GM18873 (cell line): ENCODE data around the gene GGTLC3.
"Not testable (repeated sequence)": the region's sequence is repeated elsewhere in the genome, so short reads cannot be mapped to it uniquely, and the experiment has no call there.

ENCODE experiments used
- ATAC-seq: cut with Tn5 transposase; IDR thresholded peaks from one replicate; pipeline ENCODE4 v1.9.1; 2021; ENCODE audit warnings: mild to moderate bottlenecking, moderate library complexity, moderate number of reproducible peaks; ENCODE audit not compliant: unreplicated experiment, low FRiP score

GGTLC3 gene

GRCh38 chr22:18522762-18523161 lies 4.8 kb upstream of the GGTLC3 start:
- ATAC-seq, result not testable (repeated sequence)

DNA sequence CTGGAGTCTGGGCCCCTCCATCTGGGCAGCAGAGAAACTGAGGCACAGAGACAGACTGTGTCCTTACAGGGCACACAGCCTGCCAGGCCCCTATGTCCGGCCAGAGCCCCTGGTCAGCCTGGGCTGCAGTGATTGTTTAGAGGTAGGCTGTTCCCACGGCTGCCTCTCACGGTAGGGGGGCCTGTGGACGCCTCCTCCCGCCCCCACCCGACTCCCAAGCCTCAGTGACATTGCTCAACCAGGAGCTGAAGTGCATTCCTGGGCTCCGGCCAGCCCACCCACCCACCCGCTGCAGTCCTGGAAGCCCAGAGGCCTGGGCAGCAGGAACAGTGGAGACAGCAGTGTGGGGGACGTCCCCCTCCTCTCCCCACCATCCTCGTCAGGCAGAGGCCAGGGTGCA lies 4.5 kb downstream of the GGTLC3 start:
- ATAC-seq, result not testable (repeated sequence)

DNA sequence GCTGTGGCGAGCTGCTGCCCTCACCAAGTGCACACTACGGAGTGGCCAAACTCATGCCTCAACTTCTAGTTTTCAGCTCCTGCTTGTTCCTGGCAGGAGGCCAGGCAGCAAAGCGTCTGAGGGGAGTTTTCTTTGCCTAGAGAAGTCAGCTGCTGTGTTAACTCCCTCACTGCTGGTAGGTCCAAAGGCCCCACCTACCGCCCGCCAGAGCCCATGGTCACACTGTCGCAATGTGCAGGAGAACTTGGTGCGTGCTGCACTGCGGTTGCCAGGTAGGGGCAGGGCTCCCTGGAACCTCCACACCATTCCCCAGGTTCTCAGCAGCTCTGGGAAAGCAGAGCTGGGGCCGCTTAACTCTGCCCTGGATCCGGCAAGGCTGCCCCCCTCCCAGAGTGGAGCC lies 5.6 kb downstream of the GGTLC3 start:
- ATAC-seq, result not testable (repeated sequence)

- not testable (repeated sequence) for ATAC-seq
Measured at GRCh38 chr22:18511327-18511726, 6.6 kb downstream of the GGTLC3 start.

DNA sequence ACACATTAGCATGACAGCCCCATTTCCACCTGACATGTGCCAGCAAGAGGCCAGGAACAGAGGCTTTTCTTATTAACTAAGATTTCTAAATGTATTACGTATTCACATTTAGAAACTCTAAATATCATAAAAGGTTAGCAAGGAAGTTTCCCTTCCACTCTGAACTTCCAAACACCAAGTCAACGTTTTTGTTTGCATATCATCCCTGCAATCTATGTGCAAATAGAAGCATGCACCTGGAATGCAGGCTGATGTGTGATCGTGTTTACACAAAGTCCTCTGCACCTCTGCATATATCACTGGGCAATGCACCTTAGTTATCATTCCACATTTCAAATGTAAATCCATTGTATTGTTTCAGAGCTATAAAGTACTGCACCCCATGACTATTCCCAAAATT lies 21.7 kb downstream of the GGTLC3 start:
- not testable (repeated sequence) for ATAC-seq
